ENCODE measurements around the gene MARCHF6. TPM values are rescaled to one million over a fixed set of nuclear protein-coding genes. Genes with fewer than 3 reads are reported as not detected.

Gene MARCHF6
- total and polyA plus RNA-seq, 9 donors = 59.0 to 225 (median 146) TPM

GRCh38 chr5:10317825-10318682 lies 35.4 kb upstream of the MARCHF6 start:
- no peaks in the 10 kb centered on the region for H3K4me1 ChIP-seq (ENCODE audit: insufficient read depth)
- DNase-seq = no peak
- H3K27me3 ChIP-seq = no peaks in the 10 kb centered on the region
- 66 to 72% (median 69%) methylated on average over 6 of the region's 6 CpGs for whole genome bisulfite sequencing, 3 donors
- no peaks in the 10 kb centered on the region for H3K9me3 ChIP-seq
- intact Hi-C loops (cut with DNase I) = no loop called here
- H3K36me3 ChIP-seq = no peaks in the 10 kb centered on the region
- TF ChIP-seq CTCF (IDR thresholded peaks at IDR 0.05) = no peak
- TF ChIP-seq POLR2A (IDR thresholded peaks at IDR 0.05) = no peak
- H3K27ac ChIP-seq = no peak overlapping the region
- H3K4me3 ChIP-seq = no peak overlapping the region

- no peaks in the 10 kb centered on the region for H3K4me1 ChIP-seq (ENCODE audit: insufficient read depth)
- H3K9me3 ChIP-seq = no peaks in the 10 kb centered on the region
- WGBS, 3 donors = 42 to 52% (median 51%) methylated on average over 11 of the region's 11 CpGs
- no peaks in the 10 kb centered on the region for H3K36me3 ChIP-seq
- peak in 4 of 5 donors; percentile 48 to 70 (median 60) for DNase-seq
- H3K4me3 ChIP-seq = no peak overlapping the region
- no peak overlapping the region for H3K27ac ChIP-seq
- intact Hi-C loops (cut with DNase I) = no loop called here
- no peaks in the 10 kb centered on the region for H3K27me3 ChIP-seq
- TF ChIP-seq CTCF (IDR thresholded peaks at IDR 0.05) (no peak), EP300 (IDR thresholded peaks at IDR 0.05) (no peak), POLR2A (IDR thresholded peaks at IDR 0.05) (no peak)
Measured at GRCh38 chr5:10319202-10319851, 34.2 kb upstream of the MARCHF6 start.

GRCh38 chr5:10320793-10321192 lies 32.7 kb upstream of the MARCHF6 start:
- Histone ChIP-seq H3K4me3 (no peak overlapping the region), H3K27me3 (no peaks in the 10 kb centered on the region), H3K36me3 (no peaks in the 10 kb centered on the region), H3K4me1 (ENCODE audit: insufficient read depth) (no peaks in the 10 kb centered on the region), H3K27ac (no peak overlapping the region), H3K9me3 (no peaks in the 10 kb centered on the region)
- 62 to 76% (median 63%) methylated on average over 3 of the region's 3 CpGs for WGBS, 3 donors
- intact Hi-C loops (cut with DNase I) = no loop called here
- peak in 1 of 5 donors; percentile 8 for DNase-seq
- TF ChIP-seq EP300 (IDR thresholded peaks at IDR 0.05) (no peak), CTCF (IDR thresholded peaks at IDR 0.05) (no peak), POLR2A (IDR thresholded peaks at IDR 0.05) (no peak)

GRCh38 chr5:10321882-10322281 lies 31.6 kb upstream of the MARCHF6 start:
- 79 to 83% (median 82%) methylated on average over 9 of the region's 9 CpGs for WGBS, 3 donors
- no peak overlapping the region for H3K27ac ChIP-seq
- H3K36me3 ChIP-seq = no peaks in the 10 kb centered on the region
- H3K9me3 ChIP-seq = no peaks in the 10 kb centered on the region
- TF ChIP-seq EP300 (IDR thresholded peaks at IDR 0.05) (no peak), POLR2A (IDR thresholded peaks at IDR 0.05) (no peak), CTCF (IDR thresholded peaks at IDR 0.05) (no peak)
- DNase-seq = no peak
- intact Hi-C loops (cut with DNase I) = no loop called here
- H3K27me3 ChIP-seq = no peaks in the 10 kb centered on the region
- no peaks in the 10 kb centered on the region for H3K4me1 ChIP-seq (ENCODE audit: insufficient read depth)
- H3K4me3 ChIP-seq = no peak overlapping the region
